GDM1 (cell line): ENCODE results near the gene SEMA3F.
A peak's percentile ranks its signal among the peaks of the same experiment; 100 is the strongest.

Experiments
- DNase-seq: peaks from one replicate; lab custom pipeline; 2025; lab: John Stamatoyannopoulos, UW

Gene SEMA3F

GRCh38 chr3:50155891-50156290 is 767 bp downstream of the SEMA3F start:
- DNase-seq = no peak

GRCh38 chr3:50156549-50157493 is 1.7 kb downstream of the SEMA3F start:
- no peak for DNase-seq

GRCh38 chr3:50157827-50158529 is 2.9 kb downstream of the SEMA3F start:
- no peak for DNase-seq

GRCh38 chr3:50158530-50159146 is 3.5 kb downstream of the SEMA3F start:
- DNase-seq = no peak

- no peak for DNase-seq
Measured at GRCh38 chr3:50160561-50160983, 5.4 kb downstream of the SEMA3F start.

GRCh38 chr3:50161320-50161719 is 6.2 kb downstream of the SEMA3F start:
- DNase-seq = no peak

- DNase-seq = no peak
Measured at GRCh38 chr3:50162034-50162883, 7.1 kb downstream of the SEMA3F start.

- no peak for DNase-seq
Measured at GRCh38 chr3:50163572-50164455, 8.7 kb downstream of the SEMA3F start.

GRCh38 chr3:50164481-50164880 is 9.4 kb downstream of the SEMA3F start:
- no peak for DNase-seq

GRCh38 chr3:50164984-50165909 is 10.1 kb downstream of the SEMA3F start:
- DNase-seq = no peak

- peak; percentile 40 for DNase-seq
Measured at GRCh38 chr3:50165910-50166538, 10.9 kb downstream of the SEMA3F start.

GRCh38 chr3:50166620-50167019 is 11.5 kb downstream of the SEMA3F start:
- no peak for DNase-seq

- no peak for DNase-seq
Measured at GRCh38 chr3:50167069-50167840, 12.1 kb downstream of the SEMA3F start.

GRCh38 chr3:50167841-50168209 is 12.7 kb downstream of the SEMA3F start:
- no peak for DNase-seq

GRCh38 chr3:50168388-50168787 is 13.3 kb downstream of the SEMA3F start:
- DNase-seq = no peak

- no peak for DNase-seq
Measured at GRCh38 chr3:50168791-50169190, 13.7 kb downstream of the SEMA3F start.

GRCh38 chr3:50169232-50169832 is 14.2 kb downstream of the SEMA3F start:
- DNase-seq = no peak

- no peak for DNase-seq
Measured at GRCh38 chr3:50169858-50170257, 14.7 kb downstream of the SEMA3F start.
